CD4-positive, alpha-beta T cell treated with Interferon alpha-2 for 1 hour (primary cell): Measurements from ENCODE around the gene CDK1.

Experiments used
- DNase-seq, 2 donors: peaks; one replicate each; pipeline ENCODE4 v3.0.0-alpha.2; 2020 to 2022

Gene CDK1

GRCh38 chr10:60778971-60779796 lies 906 bp downstream of the CDK1 start:
- DNase-seq: peak in 1 of 2 donors; percentile 24

- DNase-seq: no peak
Measured at GRCh38 chr10:60781661-60782060, 3.4 kb downstream of the CDK1 start.

GRCh38 chr10:60784641-60785040 lies 6.4 kb downstream of the CDK1 start:
- no peak for DNase-seq

- DNase-seq: no peak
Measured at GRCh38 chr10:60788544-60788943, 10.3 kb downstream of the CDK1 start.

- DNase-seq: no peak
Measured at GRCh38 chr10:60789340-60789739, 11.1 kb downstream of the CDK1 start.

- DNase-seq: no peak
Measured at GRCh38 chr10:60794953-60795352, 16.7 kb downstream of the CDK1 start.

GRCh38 chr10:60795465-60796202 lies 17.4 kb downstream of the CDK1 start:
- DNase-seq: no peak

GRCh38 chr10:60796481-60796880 lies 18.2 kb downstream of the CDK1 start:
- no peak for DNase-seq

- DNase-seq: no peak
Measured at GRCh38 chr10:60797200-60797599, 18.9 kb downstream of the CDK1 start.

- DNase-seq: no peak
Measured at GRCh38 chr10:60798031-60798430, 19.8 kb downstream of the CDK1 start.

- DNase-seq: no peak
Measured at GRCh38 chr10:60798870-60799269, 20.6 kb downstream of the CDK1 start.

- no peak for DNase-seq
Measured at GRCh38 chr10:60799971-60800650, 21.8 kb downstream of the CDK1 start.

GRCh38 chr10:60800918-60801317 lies 22.6 kb downstream of the CDK1 start:
- no peak for DNase-seq

GRCh38 chr10:60801522-60801921 lies 23.2 kb downstream of the CDK1 start:
- no peak for DNase-seq

- DNase-seq: no peak
Measured at GRCh38 chr10:60803433-60803832, 25.2 kb downstream of the CDK1 start.

GRCh38 chr10:60803865-60804264 lies 25.6 kb downstream of the CDK1 start:
- DNase-seq: no peak

GRCh38 chr10:60806921-60807320 lies 28.6 kb downstream of the CDK1 start:
- no peak for DNase-seq

- DNase-seq: no peak
Measured at GRCh38 chr10:60807499-60807898, 29.2 kb downstream of the CDK1 start.

- DNase-seq: no peak
Measured at GRCh38 chr10:60808036-60808435, 29.8 kb downstream of the CDK1 start.

- no peak for DNase-seq
Measured at GRCh38 chr10:60809157-60809556, 30.9 kb downstream of the CDK1 start.

- DNase-seq: no peak
Measured at GRCh38 chr10:60810437-60811182, 32.3 kb downstream of the CDK1 start.

GRCh38 chr10:60816628-60817397 lies 38.5 kb downstream of the CDK1 start:
- peak; percentile 28 to 66 for DNase-seq
